Caco-2 (cell line): ENCODE results near the gene MEX3C. TPM values are rescaled to one million over a fixed set of nuclear protein-coding genes. Genes with fewer than 3 reads are reported as not detected.

Experiments
- BruUV-seq: library from RNA; stranded (reverse); fragments of 400-500 nt; replicated peaks from 2 replicates; lab custom pipeline; 2021; lab: Mats Ljungman, UMichigan
- CTCF ChIA-PET: fragments of 300-600 bp; sonication (Branson Sonifier 250); formaldehyde crosslinking; loops from one replicate; lab custom pipeline; 2022; ENCODE audit warnings: antibody characterized with exemption; lab: Charles Lee
- POLR2A ChIA-PET: fragments of 300-600 bp; sonication (Branson Sonifier 250); formaldehyde crosslinking; loops from one replicate; lab custom pipeline; 2022; ENCODE audit warnings: antibody characterized with exemption; lab: Charles Lee
- DNase-seq, 2 experiments: peaks; one replicate each; pipeline versions ENCODE4 v3.0.0 to v3.0.0-alpha.2; 2020 to 2022
- H3K27me3 ChIP-seq: replicated peaks from 2 replicates; pipeline ENCODE4 v1.6.0; 2011; ENCODE audit warnings: low read length; ENCODE audit not compliant: control insufficient read depth, insufficient read depth
- H3K36me3 ChIP-seq: 2 replicates; pipeline ENCODE4 v1.5.1; 2011; ENCODE audit warnings: low read length; ENCODE audit not compliant: control insufficient read depth, insufficient read depth
- H3K4me1 ChIP-seq: fragments of 250-450 bp; sonication (Bioruptor Pico); 2 replicates; pipeline ENCODE4 v1.5.1; 2020; ENCODE audit warnings: mild to moderate bottlenecking
- H3K4me3 ChIP-seq: 2 replicates; pipeline ENCODE4 v1.5.1; 2011; ENCODE audit warnings: low read depth, mild to moderate bottlenecking, control low read depth, low read length
- H3K9me3 ChIP-seq: fragments of 250-450 bp; sonication (Bioruptor Pico); 2 replicates; pipeline ENCODE4 v1.5.1; 2020; ENCODE audit warnings: mild to moderate bottlenecking, moderate library complexity
- H3K27ac Mint-ChIP-seq: one replicate; pipeline ENCODE4 v1.8.0; 2022; ENCODE audit warnings: mixed read lengths; ENCODE audit not compliant: unreplicated experiment
- H3K27me3 Mint-ChIP-seq: one replicate; pipeline ENCODE4 v1.8.0; 2022; ENCODE audit warnings: mixed read lengths; ENCODE audit not compliant: insufficient read depth, unreplicated experiment
- H3K36me3 Mint-ChIP-seq: one replicate; pipeline ENCODE4 v1.8.0; 2022; ENCODE audit warnings: mild to moderate bottlenecking, mixed read lengths; ENCODE audit not compliant: insufficient read depth, unreplicated experiment
- H3K4me1 Mint-ChIP-seq: one replicate; pipeline ENCODE4 v1.8.0; 2022; ENCODE audit warnings: low read depth, mixed read lengths; ENCODE audit not compliant: unreplicated experiment
- H3K4me3 Mint-ChIP-seq: one replicate; pipeline ENCODE4 v1.8.0; 2022; ENCODE audit warnings: mild to moderate bottlenecking, moderate library complexity, mixed read lengths; ENCODE audit not compliant: unreplicated experiment
- H3K9me3 Mint-ChIP-seq: one replicate; pipeline ENCODE4 v1.8.0; 2022; ENCODE audit warnings: mixed read lengths; ENCODE audit not compliant: unreplicated experiment
- CTCF ChIP-seq, 2 experiments: fragments of 200-600 bp in 1 of 2; IDR thresholded peaks; 1 replicate in 1 of 2; 2 replicates in 1 of 2; pipeline versions ENCODE4 v1.5.1 to v1.8.0; 2011 to 2022; ENCODE audit warnings: antibody characterized with exemption in 1 of 2, control low read depth in 1 of 2, inconsistent platforms in 1 of 2, low read depth in 1 of 2, low read length in 1 of 2, mild to moderate bottlenecking in 1 of 2, moderate library complexity in 1 of 2; ENCODE audit not compliant: insufficient read depth in 1 of 2, severe bottlenecking in 1 of 2, unreplicated experiment in 1 of 2
- intact Hi-C: fragments of 100-400 bp; cut with micrococcal nuclease; formaldehyde crosslinking; loops from one replicate; pipeline ENCODE4 v1.10.0; 2022; ENCODE audit not compliant: unreplicated experiment
- total RNA-seq: library from RNA; stranded (reverse); gene quantifications from 2 replicates; pipeline ENCODE4 v1.2.3, GENCODE V29; 2022

Gene MEX3C
- total RNA-seq, 1 experiment from 2014 or later: 47.0 TPM

GRCh38 chr18:51182824-51183223 lies 14.7 kb downstream of the MEX3C start:
- Mint-ChIP-seq H3K36me3 (peaks cover 8% of the 10 kb centered on the region), H3K9me3 (no peaks in the 10 kb centered on the region), H3K27ac (no peak overlapping the region), H3K4me1 (peaks cover 14% of the 10 kb centered on the region), H3K4me3 (no peak overlapping the region), H3K27me3 (no peaks in the 10 kb centered on the region)
- Histone ChIP-seq H3K9me3 (no peaks in the 10 kb centered on the region), H3K27me3 (no peaks in the 10 kb centered on the region), H3K4me3 (no peak overlapping the region), H3K4me1 (peaks cover 15% of the 10 kb centered on the region), H3K36me3 (no peaks in the 10 kb centered on the region)
- ChIA-PET POLR2A (no interaction called here), CTCF (no interaction called here)
- intact Hi-C loops: no loop called here
- no peak for DNase-seq
- no TSS peak for BruUV-seq
- no peak for TF ChIP-seq CTCF (IDR thresholded peaks at IDR 0.05; ENCODE audit: insufficient read depth in 1 of 2, low read depth in 1 of 2, low read length in 1 of 2, severe bottlenecking in 1 of 2, unreplicated experiment in 1 of 2)

GRCh38 chr18:51171625-51172259 lies 25.7 kb downstream of the MEX3C start:
- H3K36me3 ChIP-seq: peaks cover 3% of the 10 kb centered on the region; the same call in 1 of the 2 replicates
- Mint-ChIP-seq H3K4me3 (no peak overlapping the region), H3K27me3 (no peaks in the 10 kb centered on the region), H3K27ac (no peak overlapping the region), H3K4me1 (no peaks in the 10 kb centered on the region), H3K36me3 (no peaks in the 10 kb centered on the region), H3K9me3 (no peaks in the 10 kb centered on the region)
- H3K27me3 ChIP-seq: no peaks in the 10 kb centered on the region
- no peak for DNase-seq
- no peaks in the 10 kb centered on the region for H3K9me3 ChIP-seq
- CTCF ChIA-PET: no interaction called here
- BruUV-seq: no TSS peak
- intact Hi-C loops: no loop called here
- H3K4me3 ChIP-seq: no peak overlapping the region
- POLR2A ChIA-PET: no interaction called here
- TF ChIP-seq CTCF (IDR thresholded peaks at IDR 0.05; ENCODE audit: insufficient read depth in 1 of 2, low read depth in 1 of 2, low read length in 1 of 2, severe bottlenecking in 1 of 2, unreplicated experiment in 1 of 2): no peak
- H3K4me1 ChIP-seq: peaks cover 4% of the 10 kb centered on the region; the same call in 1 of the 2 replicates

GRCh38 chr18:51171223-51171622 lies 26.3 kb downstream of the MEX3C start:
- no peaks in the 10 kb centered on the region for H3K36me3 Mint-ChIP-seq
- no peaks in the 10 kb centered on the region for H3K4me1 ChIP-seq
- no peak for TF ChIP-seq CTCF (IDR thresholded peaks at IDR 0.05; ENCODE audit: insufficient read depth in 1 of 2, low read depth in 1 of 2, low read length in 1 of 2, severe bottlenecking in 1 of 2, unreplicated experiment in 1 of 2)
- CTCF ChIA-PET: no interaction called here
- no peaks in the 10 kb centered on the region for H3K27me3 ChIP-seq
- POLR2A ChIA-PET: no interaction called here
- H3K27me3 Mint-ChIP-seq: no peaks in the 10 kb centered on the region
- no peak overlapping the region for H3K4me3 ChIP-seq
- H3K36me3 ChIP-seq: no peaks in the 10 kb centered on the region
- H3K27ac Mint-ChIP-seq: no peak overlapping the region
- no peaks in the 10 kb centered on the region for H3K9me3 Mint-ChIP-seq
- no peak for DNase-seq
- no peak overlapping the region for H3K4me3 Mint-ChIP-seq
- intact Hi-C loops: no loop called here
- BruUV-seq: no TSS peak
- no peaks in the 10 kb centered on the region for H3K4me1 Mint-ChIP-seq
- H3K9me3 ChIP-seq: no peaks in the 10 kb centered on the region
